Activated naive CD4-positive, alpha-beta T cell treated with anti-CD3 and anti-CD28 coated beads, Interleukin-2, amount 50 U/mL, for 72 hours (primary cell): Measurements from ENCODE around the gene ACTR2. TPM values are rescaled to one million over a fixed set of nuclear protein-coding genes. Genes with fewer than 3 reads are reported as not detected.
A peak's percentile ranks its signal among the peaks of the same experiment; 100 is the strongest.

Experiments
- ATAC-seq, 2 donors: fragments of 150-1000 bp; cut with Tn5 transposase; 2 replicates each; pipeline ENCODE4 v1.10.0; 2021; ENCODE audit warnings: mild to moderate bottlenecking in 2 of 2, moderate library complexity in 2 of 2
- DNase-seq, 2 donors: peaks; one replicate each; pipeline ENCODE4 v3.0.0; 2021 to 2022; ENCODE audit warnings: low spot score in 2 of 2
- H3K27ac Mint-ChIP-seq, 2 donors: one replicate each; pipeline ENCODE4 v1.8.0; 2022; ENCODE audit warnings: mild to moderate bottlenecking in 2 of 2, mixed read lengths in 2 of 2
- H3K36me3 Mint-ChIP-seq, 2 donors: one replicate each; pipeline ENCODE4 v1.8.0; 2022; ENCODE audit warnings: mixed read lengths in 2 of 2
- H3K9me3 Mint-ChIP-seq, 2 donors: one replicate each; pipeline ENCODE4 v1.8.0; 2022; ENCODE audit warnings: mixed read lengths in 2 of 2
- total RNA-seq, 2 donors: library from RNA; stranded (reverse); gene quantifications; one replicate each; pipeline ENCODE4 v1.2.3, GENCODE V29; 2022

Gene ACTR2
- total RNA-seq, 2 donors from 2014 or later = 345 to 382 TPM

DNA sequence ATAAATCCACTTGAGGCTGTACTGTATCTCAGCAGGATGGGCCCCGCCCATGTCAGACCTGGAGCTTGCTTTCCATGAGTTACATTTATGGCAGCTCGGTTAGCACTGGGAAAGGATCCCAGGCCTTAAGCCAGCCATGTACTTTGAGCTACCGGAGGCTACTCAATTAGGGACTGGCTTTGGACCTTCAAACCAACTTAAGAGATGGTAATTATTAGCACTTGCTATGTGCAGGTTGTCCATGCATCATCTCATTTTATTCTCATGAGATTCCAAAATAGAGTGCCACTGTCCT lies 64.4 kb downstream of the ACTR2 start:
- DNase-seq = no peak
- no peak for ATAC-seq
- H3K36me3 Mint-ChIP-seq = no peaks in the 10 kb centered on the region
- no peaks in the 10 kb centered on the region for H3K9me3 Mint-ChIP-seq
- no peak overlapping the region for H3K27ac Mint-ChIP-seq

- no peak for ATAC-seq
- no peak for DNase-seq
- no peaks in the 10 kb centered on the region for H3K9me3 Mint-ChIP-seq
- no peak overlapping the region for H3K27ac Mint-ChIP-seq
- no peaks in the 10 kb centered on the region for H3K36me3 Mint-ChIP-seq
These were observed 64.9 kb downstream of the ACTR2 start for GRCh38 chr2:65292461-65293011.

GRCh38 chr2:65293376-65293775 lies 65.7 kb downstream of the ACTR2 start:
- H3K36me3 Mint-ChIP-seq = no peaks in the 10 kb centered on the region
- H3K27ac Mint-ChIP-seq = no peak overlapping the region
- DNase-seq (no peak), ATAC-seq (no peak)
- H3K9me3 Mint-ChIP-seq = no peaks in the 10 kb centered on the region

DNA sequence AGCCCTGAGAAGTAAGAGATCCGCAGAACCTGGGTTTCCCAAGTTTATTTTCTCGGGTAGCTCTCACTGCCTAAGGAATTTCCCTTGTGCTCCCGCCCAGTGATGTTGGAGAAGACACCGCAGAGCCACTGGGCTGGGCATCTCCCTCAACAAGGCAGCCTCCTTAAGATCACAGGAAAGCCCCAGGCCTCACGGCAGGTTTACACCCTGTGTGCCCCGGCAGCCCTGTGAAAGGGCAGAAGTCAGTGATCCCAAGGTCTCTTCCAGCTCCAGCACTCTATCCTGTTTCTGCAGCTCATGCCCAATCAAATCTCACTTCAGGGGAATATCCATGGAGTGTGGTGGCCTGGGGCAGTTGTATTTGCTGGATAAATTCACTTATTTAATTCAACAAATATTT lies 66.5 kb downstream of the ACTR2 start:
- Mint-ChIP-seq H3K27ac (no peak overlapping the region), H3K36me3 (no peaks in the 10 kb centered on the region), H3K9me3 (no peaks in the 10 kb centered on the region)
- ATAC-seq (no peak), DNase-seq (no peak)

GRCh38 chr2:65294701-65295100 lies 67.1 kb downstream of the ACTR2 start:
- H3K27ac Mint-ChIP-seq = no peak overlapping the region
- no peaks in the 10 kb centered on the region for H3K9me3 Mint-ChIP-seq
- DNase-seq (no peak), ATAC-seq (no peak)
- no peaks in the 10 kb centered on the region for H3K36me3 Mint-ChIP-seq

GRCh38 chr2:65296971-65297370 lies 69.3 kb downstream of the ACTR2 start:
- no peak for ATAC-seq

DNA sequence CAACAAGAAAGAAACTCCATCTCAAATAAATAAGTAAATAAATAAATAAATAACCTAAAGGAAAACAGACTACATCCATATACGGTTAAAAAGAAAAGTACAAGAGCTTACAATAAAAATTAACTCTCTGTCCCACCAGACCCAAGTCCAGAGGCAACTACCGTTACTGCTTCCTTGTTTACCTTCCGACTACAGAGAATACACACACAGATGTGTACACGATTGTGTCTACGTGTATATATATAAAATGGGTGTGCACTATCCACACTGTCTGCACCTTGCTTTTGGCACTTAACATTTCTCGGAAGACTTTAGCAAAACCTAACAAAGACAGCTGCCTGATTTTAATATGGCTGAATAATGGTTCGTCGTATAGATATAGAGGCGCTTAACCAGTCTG lies 69.9 kb downstream of the ACTR2 start:
- ATAC-seq (no peak), DNase-seq (no peak)
- Mint-ChIP-seq H3K9me3 (no peaks in the 10 kb centered on the region), H3K36me3 (no peaks in the 10 kb centered on the region), H3K27ac (no peak overlapping the region)

More at GRCh38 chr2:65296971-65297370, 69.3 kb downstream of the ACTR2 start:
- H3K9me3 Mint-ChIP-seq = no peaks in the 10 kb centered on the region
- no peak for DNase-seq
- no peaks in the 10 kb centered on the region for H3K36me3 Mint-ChIP-seq
- no peak overlapping the region for H3K27ac Mint-ChIP-seq

- H3K36me3 Mint-ChIP-seq = no peaks in the 10 kb centered on the region
- ATAC-seq (no peak), DNase-seq (no peak)
- H3K27ac Mint-ChIP-seq = no peak overlapping the region
- H3K9me3 Mint-ChIP-seq = no peaks in the 10 kb centered on the region
These were observed 70.5 kb downstream of the ACTR2 start for GRCh38 chr2:65298089-65298488.

GRCh38 chr2:65299246-65299645 lies 71.6 kb downstream of the ACTR2 start:
- DNase-seq (peak; percentile 77 to 84), ATAC-seq (peak; percentile 54 to 84)
- Mint-ChIP-seq H3K27ac (peak overlapping the region in 1 of 2 donors; percentile 89), H3K9me3 (no peaks in the 10 kb centered on the region), H3K36me3 (no peaks in the 10 kb centered on the region)

DNA sequence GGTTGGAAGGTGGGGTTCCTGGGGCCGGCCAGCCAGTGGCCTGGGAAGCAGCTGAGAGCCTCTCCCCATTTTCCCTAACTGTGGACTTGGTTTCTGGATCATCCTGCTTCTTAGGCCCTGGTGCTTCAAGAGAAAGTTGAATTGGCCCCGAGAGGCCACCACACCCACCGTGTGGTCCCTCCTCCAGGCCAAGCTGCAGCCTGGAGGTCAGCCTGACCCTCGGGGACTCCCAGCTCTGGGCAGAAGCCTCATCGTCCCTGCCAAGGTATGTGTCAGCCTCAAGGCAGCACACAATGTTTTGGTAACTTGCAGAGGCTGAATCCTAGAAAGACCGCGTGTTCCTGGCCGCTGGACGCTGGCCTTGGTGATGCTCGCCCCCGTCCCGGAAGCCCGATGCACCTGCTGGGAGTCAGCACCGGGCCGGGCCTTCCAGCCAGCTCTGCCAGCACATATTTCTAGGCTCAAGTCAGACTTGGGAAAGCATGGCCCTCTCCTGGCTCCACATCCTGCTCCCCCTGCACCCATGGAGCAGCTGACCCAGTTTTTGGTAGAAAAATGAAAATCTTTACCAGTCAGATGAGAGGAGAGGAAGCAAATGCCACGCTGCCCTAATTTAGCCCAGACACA lies 72.6 kb downstream of the ACTR2 start:
- H3K9me3 Mint-ChIP-seq = no peaks in the 10 kb centered on the region
- no peaks in the 10 kb centered on the region for H3K36me3 Mint-ChIP-seq
- H3K27ac Mint-ChIP-seq = peak overlapping the region; percentile 89 to 100
- ATAC-seq (no peak), DNase-seq (no peak)

GRCh38 chr2:65300761-65301711 lies 73.4 kb downstream of the ACTR2 start:
- H3K36me3 Mint-ChIP-seq = no peaks in the 10 kb centered on the region
- no peaks in the 10 kb centered on the region for H3K9me3 Mint-ChIP-seq
- ATAC-seq (peak; percentile 77 to 94), DNase-seq (peak; percentile 75 to 80)
- peak overlapping the region; percentile 89 to 100 for H3K27ac Mint-ChIP-seq

- ATAC-seq (no peak), DNase-seq (no peak)
- Mint-ChIP-seq H3K36me3 (no peaks in the 10 kb centered on the region), H3K9me3 (no peaks in the 10 kb centered on the region), H3K27ac (no peak overlapping the region)
These were observed 78.3 kb downstream of the ACTR2 start for GRCh38 chr2:65305934-65306333.

DNA sequence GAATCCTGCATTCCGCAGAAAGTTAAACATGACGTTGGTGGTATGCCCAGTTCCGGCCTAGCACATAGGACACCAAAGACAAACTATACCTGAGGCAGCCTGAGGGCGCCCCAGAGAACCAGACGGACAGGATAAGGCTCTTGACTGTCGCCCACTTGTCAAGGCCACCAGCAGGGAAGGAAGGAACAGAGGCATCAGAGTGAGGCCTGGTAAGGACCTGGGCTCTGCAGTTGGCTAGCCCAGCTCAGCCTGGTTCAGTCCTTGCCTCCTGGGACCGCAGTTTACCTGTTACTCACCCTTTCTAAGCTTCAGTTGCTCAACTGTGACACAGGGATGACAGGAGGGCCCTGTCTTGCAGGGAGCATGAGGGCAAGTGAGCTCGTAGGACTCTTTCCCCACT lies 82.1 kb downstream of the ACTR2 start:
- Mint-ChIP-seq H3K36me3 (peaks cover 6 to 8% of the 10 kb centered on the region in 2 donors), H3K27ac (no peak overlapping the region), H3K9me3 (no peaks in the 10 kb centered on the region)
- DNase-seq (no peak), ATAC-seq (peak in 1 of 2 donors; percentile 13)

- ATAC-seq = no peak
- DNase-seq = no peak
- Mint-ChIP-seq H3K36me3 (peaks cover 6 to 8% of the 10 kb centered on the region in 2 donors), H3K27ac (no peak overlapping the region), H3K9me3 (no peaks in the 10 kb centered on the region)
These were observed 83.4 kb downstream of the ACTR2 start for GRCh38 chr2:65311049-65311448.

- Mint-ChIP-seq H3K9me3 (no peaks in the 10 kb centered on the region), H3K27ac (no peak overlapping the region), H3K36me3 (peaks cover 6 to 8% of the 10 kb centered on the region in 2 donors)
- ATAC-seq (no peak), DNase-seq (no peak)
These were observed 84.0 kb downstream of the ACTR2 start for GRCh38 chr2:65311596-65311995.

GRCh38 chr2:65313126-65313953 lies 85.7 kb downstream of the ACTR2 start:
- DNase-seq (no peak), ATAC-seq (no peak)
- H3K27ac Mint-ChIP-seq = peak overlapping the region in 1 of 2 donors; percentile 65
- peaks cover 6 to 8% of the 10 kb centered on the region in 2 donors for H3K36me3 Mint-ChIP-seq
- no peaks in the 10 kb centered on the region for H3K9me3 Mint-ChIP-seq

- no peaks in the 10 kb centered on the region for H3K9me3 Mint-ChIP-seq
- ATAC-seq = no peak
- no peak for DNase-seq
These were observed 86.3 kb downstream of the ACTR2 start for GRCh38 chr2:65313954-65314256.

More at GRCh38 chr2:65313954-65314256, 86.3 kb downstream of the ACTR2 start:
- peaks cover 6 to 8% of the 10 kb centered on the region in 2 donors for H3K36me3 Mint-ChIP-seq
- H3K27ac Mint-ChIP-seq = no peak overlapping the region
